ENCODE data around the gene BRCC3. TPM values are rescaled to one million over a fixed set of nuclear protein-coding genes. Genes with fewer than 3 reads are reported as not detected.
"Not testable (repeated sequence)": the region's sequence is repeated elsewhere in the genome, so short reads cannot be mapped to it uniquely, and the experiment has no call there.

The BRCC3 gene
- total and polyA plus RNA-seq, 12 donors: 7.8 to 43.0 (median 18.0) TPM

- intact Hi-C loops (cut with DNase I): no loop called here
- Histone ChIP-seq H3K27ac (no peak overlapping the region), H3K4me1 (replicated peaks in 1 of 2) (no peaks in the 10 kb centered on the region), H3K27me3 (peaks cover under 1% of the 10 kb centered on the region), H3K4me3 (no peak overlapping the region), H3K9me3 (replicated peaks in 1 of 3) (no peaks in the 10 kb centered on the region), H3K36me3 (replicated peaks in 1 of 2) (no peaks in the 10 kb centered on the region)
- TF ChIP-seq POLR2A (IDR thresholded peaks at IDR 0.05) (no peak), CTCF (IDR thresholded peaks at IDR 0.05) (no peak)
- no peak for DNase-seq
- WGBS, 4 donors: 48 to 77% (median 66%) methylated on average over 4 of the region's 4 CpGs
These were observed 73.6 kb downstream of the BRCC3 start for GRCh38 chrX:155144926-155145325.

GRCh38 chrX:155147612-155148011 lies 76.3 kb downstream of the BRCC3 start:
- 4 to 20% (median 8%) methylated on average over 1 to 2 of the region's 6 CpGs; no CpG with 5 or more reads in 1 of the 4 donors for WGBS, 4 donors
- H3K9me3 ChIP-seq (replicated peaks in 1 of 3); H3K4me1 ChIP-seq (replicated peaks in 1 of 2); H3K4me3 ChIP-seq; intact Hi-C loops (cut with DNase I); H3K27ac ChIP-seq; H3K27me3 ChIP-seq; H3K36me3 ChIP-seq (replicated peaks in 1 of 2): not testable (repeated sequence)
- peak in 4 of 7 donors; percentile 11 to 57 (median 31) for DNase-seq

GRCh38 chrX:155148166-155148565 lies 76.9 kb downstream of the BRCC3 start:
- H3K9me3 ChIP-seq (replicated peaks in 1 of 3); DNase-seq; H3K36me3 ChIP-seq (replicated peaks in 1 of 2); H3K27ac ChIP-seq; intact Hi-C loops (cut with DNase I); H3K27me3 ChIP-seq; H3K4me1 ChIP-seq (replicated peaks in 1 of 2); H3K4me3 ChIP-seq: not testable (repeated sequence)
- no CpG with 5 or more reads among the region's 11 CpGs for WGBS, 4 donors

- peak; percentile 37 to 59 (median 54) for TF ChIP-seq CTCF (IDR thresholded peaks at IDR 0.05)
- no peak for TF ChIP-seq POLR2A (IDR thresholded peaks at IDR 0.05)
- Histone ChIP-seq H3K4me3 (no peak overlapping the region), H3K27me3 (no peaks in the 10 kb centered on the region), H3K36me3 (replicated peaks in 1 of 2) (no peaks in the 10 kb centered on the region), H3K9me3 (replicated peaks in 1 of 3) (no peaks in the 10 kb centered on the region), H3K4me1 (replicated peaks in 1 of 2) (no peaks in the 10 kb centered on the region), H3K27ac (no peak overlapping the region)
- intact Hi-C loops (cut with DNase I): no loop called here
- peak; percentile 26 to 60 (median 44) for DNase-seq
- 48 to 52% (median 48%) methylated on average over 7 of the region's 7 CpGs for WGBS, 4 donors
These were observed 77.6 kb downstream of the BRCC3 start for GRCh38 chrX:155148724-155149537.

GRCh38 chrX:155169881-155170280 lies 98.6 kb downstream of the BRCC3 start:
- H3K4me3 ChIP-seq: no peak overlapping the region
- no peak for DNase-seq
- TF ChIP-seq CTCF (IDR thresholded peaks at IDR 0.05): no peak
- no peaks in the 10 kb centered on the region for H3K36me3 ChIP-seq (replicated peaks in 1 of 2)
- intact Hi-C loops (cut with DNase I): no loop called here
- H3K27ac ChIP-seq: no peak overlapping the region
- 29 to 44% (median 38%) methylated on average over 2 of the region's 2 CpGs for WGBS, 4 donors
- H3K4me1 ChIP-seq (replicated peaks in 1 of 2): no peaks in the 10 kb centered on the region
- H3K27me3 ChIP-seq: no peaks in the 10 kb centered on the region
- H3K9me3 ChIP-seq (replicated peaks in 1 of 3): no peaks in the 10 kb centered on the region

Other genes with a start within 250 kb of the BRCC3 start
- under 1 TPM in 1 of 9 donors, not detected in 8; 0.11 TPM for gene SMIM9, start 236.8 kb upstream of the BRCC3 start, total RNA-seq
- gene SMIM9, start 236.8 kb upstream of the BRCC3 start, polyA plus RNA-seq: not detected
- 10 to 100 TPM in 6 of 9 donors, 1 to 10 TPM in 2, under 1 TPM in 1; 0.61 to 49.2 (median 20.5) TPM for gene F8A1, start 185.2 kb upstream of the BRCC3 start, total RNA-seq
- gene F8A1, start 185.2 kb upstream of the BRCC3 start, polyA plus RNA-seq: 10 to 100 TPM; 40.5 to 50.1 (median 47.6) TPM
- 10 to 100 TPM; 31.3 to 78.1 (median 40.7) TPM for gene F8, start 48.8 kb upstream of the BRCC3 start, total RNA-seq
- gene F8, start 48.8 kb upstream of the BRCC3 start, polyA plus RNA-seq: 10 to 100 TPM; 13.4 to 24.8 (median 15.7) TPM
- gene FUNDC2, start 44.7 kb upstream of the BRCC3 start, total RNA-seq: 100 to 1,000 TPM in 6 of 9 donors, 10 to 100 TPM in 3; 72.0 to 188 (median 117) TPM
- gene FUNDC2, start 44.7 kb upstream of the BRCC3 start, polyA plus RNA-seq: 100 to 1,000 TPM in 1 of 3 donors, 10 to 100 TPM in 2; 71.5 to 210 (median 84.0) TPM
- gene CMC4, start 372 bp upstream of the BRCC3 start, total RNA-seq: 10 to 100 TPM in 4 of 9 donors, 1 to 10 TPM in 5; 5.9 to 32.5 (median 9.9) TPM
- 10 to 100 TPM in 2 of 3 donors, 1 to 10 TPM in 1; 5.0 to 20.3 (median 17.5) TPM for gene CMC4, start 372 bp upstream of the BRCC3 start, polyA plus RNA-seq
- 10 to 100 TPM in 5 of 9 donors, 1 to 10 TPM in 3, not detected in 1; 1.2 to 31.8 (median 16.2) TPM for gene MTCP1, start 372 bp upstream of the BRCC3 start, total RNA-seq
- 100 to 1,000 TPM in 2 of 3 donors, 10 to 100 TPM in 1; 16.5 to 218 (median 119) TPM for gene MTCP1, start 372 bp upstream of the BRCC3 start, polyA plus RNA-seq
- 10 to 100 TPM; 18.2 to 94.0 (median 40.1) TPM for gene VBP1, start 145.0 kb downstream of the BRCC3 start, total RNA-seq
- 10 to 100 TPM; 18.7 to 85.4 (median 19.5) TPM for gene VBP1, start 145.0 kb downstream of the BRCC3 start, polyA plus RNA-seq
- 1 to 10 TPM in 3 of 9 donors, under 1 TPM in 6; 0.18 to 5.7 (median 0.76) TPM for gene RAB39B, start 193.0 kb downstream of the BRCC3 start, total RNA-seq
- gene RAB39B, start 193.0 kb downstream of the BRCC3 start, polyA plus RNA-seq: 1 to 10 TPM in 2 of 3 donors, under 1 TPM in 1; 0.77 to 2.6 (median 1.8) TPM